HepG2 (cell line): ENCODE data around the gene VPS11. TPM values are rescaled to one million over a fixed set of nuclear protein-coding genes. Genes with fewer than 3 reads are reported as not detected.

Experiments
- ATAD3A ChIP-seq: sonication (generic); formaldehyde crosslinking; IDR thresholded peaks from 2 replicates; pipeline ENCODE4 v1.4.0; 2020; ENCODE audit warnings: missing genetic modification reagents
- HDAC1 ChIP-seq: sonication (generic); formaldehyde crosslinking; IDR thresholded peaks from 2 replicates; pipeline ENCODE4 v1.5.1; 2020; ENCODE audit warnings: mild to moderate bottlenecking, missing genetic modification reagents
- IRX3 ChIP-seq: sonication (generic); formaldehyde crosslinking; IDR thresholded peaks from 2 replicates; pipeline ENCODE4 v1.8.1; 2023; ENCODE audit warnings: mild to moderate bottlenecking, low read depth, missing genetic modification reagents, borderline replicate concordance
- MXD1 ChIP-seq: sonication (generic); formaldehyde crosslinking; IDR thresholded peaks from 2 replicates; pipeline ENCODE4 v1.4.0; 2020; ENCODE audit warnings: mild to moderate bottlenecking, missing genetic modification reagents
- SAFB2 ChIP-seq: sonication (generic); formaldehyde crosslinking; IDR thresholded peaks from 2 replicates; pipeline ENCODE4 v1.5.1; 2020; ENCODE audit warnings: missing genetic modification reagents, low read depth, mild to moderate bottlenecking, borderline replicate concordance
- SMYD3 ChIP-seq: sonication (generic); formaldehyde crosslinking; IDR thresholded peaks from 2 replicates; pipeline ENCODE4 v1.8.1; 2023; ENCODE audit warnings: mild to moderate bottlenecking, missing genetic modification reagents
- ZNF354B ChIP-seq: sonication (generic); formaldehyde crosslinking; IDR thresholded peaks from 2 replicates; pipeline ENCODE4 v1.8.0; 2022; ENCODE audit warnings: mild to moderate bottlenecking, missing genetic modification reagents
- ZNF383 ChIP-seq: sonication (generic); formaldehyde crosslinking; IDR thresholded peaks from 2 replicates; pipeline ENCODE4 v1.4.0; 2020; ENCODE audit warnings: missing genetic modification reagents, mild to moderate bottlenecking, borderline replicate concordance
- ZNF605 ChIP-seq: sonication (generic); formaldehyde crosslinking; IDR thresholded peaks from 2 replicates; pipeline ENCODE4 v1.8.0; 2022; ENCODE audit warnings: mild to moderate bottlenecking, missing genetic modification reagents
- ZNF609 ChIP-seq: sonication (generic); formaldehyde crosslinking; IDR thresholded peaks from 2 replicates; pipeline ENCODE4 v1.4.0; 2020; ENCODE audit warnings: mild to moderate bottlenecking, missing genetic modification reagents, borderline replicate concordance
- ZNF646 ChIP-seq: sonication (generic); formaldehyde crosslinking; IDR thresholded peaks from 2 replicates; pipeline ENCODE4 v1.9.0; 2021; ENCODE audit warnings: mild to moderate bottlenecking, missing genetic modification reagents
- ZNF772 ChIP-seq: sonication (generic); formaldehyde crosslinking; IDR thresholded peaks from 2 replicates; pipeline ENCODE4 v1.5.0; 2020; ENCODE audit warnings: mild to moderate bottlenecking, missing genetic modification reagents
- polyA plus RNA-seq, 8 experiments: library from polyadenylated mRNA; depleted of rRNA in 3 of 8; stranded (reverse) in 7 of 8; unstranded in 1 of 8; fragments of >200 nt; fragmentation: Illumina TruSeq in 4 of 8; extraction: Trizol in 4 of 8; gene quantifications; 2 replicates each; pipeline versions ENCODE4 v1.2.1 to v1.2.3, GENCODE V29; 2011 to 2016; ENCODE audit warnings: low read depth in 4 of 8, missing spikeins in 1 of 8, mixed read lengths in 1 of 8; ENCODE audit not compliant: insufficient read depth in 1 of 8
- total RNA-seq, 5 experiments: library from RNA; depleted of rRNA; stranded (reverse); fragments of >200 nt; fragmentation: Illumina TruSeq; extraction: Trizol; gene quantifications; 2 replicates each; pipeline ENCODE4 v1.2.3, GENCODE V29; 2016; ENCODE audit warnings: low read depth in 1 of 5
- TF ChIP-seq, protein P1 (sequence below), 2 experiments: sonication (generic) in 1 of 2; formaldehyde crosslinking in 1 of 2; IDR thresholded peaks; 2 replicates each; pipeline versions ENCODE4 v1.5.1 to v1.6.1; 2011 to 2020; ENCODE audit warnings: borderline replicate concordance in 1 of 2, low read depth in 1 of 2, low read length in 1 of 2, mild to moderate bottlenecking in 1 of 2, missing genetic modification reagents in 1 of 2, moderate library complexity in 1 of 2

The VPS11 gene
- total and polyA plus RNA-seq, 2 of the 13 experiments (the other 11 are each of a cell fraction or from before 2014, with no cell fraction given), result 13.7 to 21.6 TPM

GRCh38 chr11:119121008-119121810, 53.6 kb downstream of the VPS11 start, which contains the start of gene HINFP (continued):
- TF ChIP-seq, protein P1, sequence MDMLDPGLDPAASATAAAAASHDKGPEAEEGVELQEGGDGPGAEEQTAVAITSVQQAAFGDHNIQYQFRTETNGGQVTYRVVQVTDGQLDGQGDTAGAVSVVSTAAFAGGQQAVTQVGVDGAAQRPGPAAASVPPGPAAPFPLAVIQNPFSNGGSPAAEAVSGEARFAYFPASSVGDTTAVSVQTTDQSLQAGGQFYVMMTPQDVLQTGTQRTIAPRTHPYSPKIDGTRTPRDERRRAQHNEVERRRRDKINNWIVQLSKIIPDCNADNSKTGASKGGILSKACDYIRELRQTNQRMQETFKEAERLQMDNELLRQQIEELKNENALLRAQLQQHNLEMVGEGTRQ (IDR thresholded peaks at IDR 0.05; ENCODE audit: low read depth, low read length), result peak; percentile 94
- TF ChIP-seq, protein P1 (CRISPR knock-in tag; IDR thresholded peaks at IDR 0.05; ENCODE audit: borderline replicate concordance), result peak; percentile 96; the same call in 1 of the 2 replicates
- peak; percentile 90 for TF ChIP-seq IRX3 (CRISPR knock-in tag)
- TF ChIP-seq ZNF605 (CRISPR knock-in tag), result peak; percentile 63; the same call in 1 of the 2 replicates
- TF ChIP-seq SAFB2 (CRISPR knock-in tag), result peak; percentile 60; the same call in 1 of the 2 replicates
- no peak for TF ChIP-seq ZNF383 (CRISPR knock-in tag)
- TF ChIP-seq ATAD3A, result 0 out of 2 replicates have a peak, but pooled peaks have one; percentile 55
- no peak for TF ChIP-seq ZNF646 (CRISPR knock-in tag)
- peak; percentile 76; the same call in 1 of the 2 replicates for TF ChIP-seq ZNF354B (CRISPR knock-in tag)
- no peak for TF ChIP-seq ZNF609 (CRISPR knock-in tag)
- TF ChIP-seq HDAC1 (CRISPR knock-in tag), result peak; percentile 69
- TF ChIP-seq SMYD3, result peak; percentile 91
- peak; percentile 35 for TF ChIP-seq MXD1 (CRISPR knock-in tag)
- TF ChIP-seq ZNF772 (CRISPR knock-in tag), result peak; percentile 82
